NB4 (cell line): Measurements from ENCODE around the gene HSFX2.
"Not testable (repeated sequence)": the region's sequence is repeated elsewhere in the genome, so short reads cannot be mapped to it uniquely, and the experiment has no call there.

Experiments
- DNase-seq: peaks from one replicate; pipeline ENCODE4 v3.0.0; 2010; ENCODE audit warnings: low read depth
- H3K4me3 ChIP-seq: one replicate; pipeline ENCODE4 v1.5.1; 2011; ENCODE audit warnings: mild to moderate bottlenecking, low read depth, low read length, moderate library complexity
- CTCF ChIP-seq: IDR thresholded peaks from one replicate; pipeline ENCODE4 v1.5.1; 2012; ENCODE audit warnings: low read depth, low read length

HSFX2 gene

GRCh38 chrX:149545545-149546543 lies 49.3 kb downstream of the HSFX2 start:
- not testable (repeated sequence) for H3K4me3 ChIP-seq
- TF ChIP-seq CTCF, result peak; percentile 15
- peak; percentile 25 for DNase-seq
